H9 (cell line): ENCODE measurements around the gene CA11. TPM values are rescaled to one million over a fixed set of nuclear protein-coding genes. Genes with fewer than 3 reads are reported as not detected.
A peak's percentile ranks its signal among the peaks of the same experiment; 100 is the strongest.

Experiments used
- DNase-seq: peaks from one replicate; pipeline ENCODE4 v3.0.0-alpha.2; 2017
- H2AFZ ChIP-seq: one replicate; pipeline ENCODE4 v1.6.1; 2013; ENCODE audit warnings: mild to moderate bottlenecking, low read length, control low read depth, moderate library complexity
- H2AK5ac ChIP-seq: 2 replicates; pipeline ENCODE4 v1.6.1; 2013; ENCODE audit warnings: low read length, control low read depth, mixed read lengths; ENCODE audit not compliant: insufficient read length
- H2BK120ac ChIP-seq: one replicate; pipeline ENCODE4 v1.6.1; 2013; ENCODE audit warnings: low read depth, mild to moderate bottlenecking, low read length, control low read depth, inconsistent platforms; ENCODE audit not compliant: poor library complexity, severe bottlenecking
- H2BK12ac ChIP-seq: 2 replicates; pipeline ENCODE4 v1.6.1; 2013; ENCODE audit warnings: low read length, control low read depth, mixed read lengths, low read depth; ENCODE audit not compliant: insufficient read length
- H2BK15ac ChIP-seq: 2 replicates; pipeline ENCODE4 v1.6.1; 2013; ENCODE audit warnings: low read depth, low read length, control low read depth
- H2BK20ac ChIP-seq: one replicate; pipeline ENCODE4 v1.6.1; 2013; ENCODE audit warnings: low read depth, mild to moderate bottlenecking, low read length, control low read depth, inconsistent platforms; ENCODE audit not compliant: poor library complexity, severe bottlenecking
- H2BK5ac ChIP-seq: 2 replicates; pipeline ENCODE4 v1.6.1; 2013; ENCODE audit warnings: low read length, control low read depth, mixed read lengths; ENCODE audit not compliant: insufficient read length
- H3K14ac ChIP-seq: 2 replicates; pipeline ENCODE4 v1.6.1; 2013; ENCODE audit warnings: low read length, control low read depth; ENCODE audit not compliant: insufficient read depth
- H3K18ac ChIP-seq: 2 replicates; pipeline ENCODE4 v1.6.1; 2013; ENCODE audit warnings: low read depth, mild to moderate bottlenecking, mixed read lengths, low read length, control low read depth; ENCODE audit not compliant: insufficient read length
- H3K23ac ChIP-seq: 2 replicates; pipeline ENCODE4 v1.6.1; 2013; ENCODE audit warnings: low read length, control low read depth, mixed read lengths, low read depth; ENCODE audit not compliant: insufficient read length
- H3K23me2 ChIP-seq: 2 replicates; pipeline ENCODE4 v1.6.1; 2013; ENCODE audit warnings: low read depth, mild to moderate bottlenecking, mixed read lengths, low read length, control low read depth; ENCODE audit not compliant: insufficient read length, poor library complexity, severe bottlenecking
- H3K27ac ChIP-seq: 2 replicates; pipeline ENCODE4 v1.5.1; 2013; ENCODE audit warnings: low read length, control low read depth, mixed read lengths, low read depth; ENCODE audit not compliant: insufficient read length
- H3K27me3 ChIP-seq: 2 replicates; pipeline ENCODE4 v1.6.1; 2013; ENCODE audit warnings: low read length, control low read depth, inconsistent platforms; ENCODE audit not compliant: insufficient read depth
- H3K4ac ChIP-seq: 2 replicates; pipeline ENCODE4 v1.6.1; 2013; ENCODE audit warnings: low read depth, mild to moderate bottlenecking, control low read depth, inconsistent platforms, low read length, moderate library complexity
- H3K4me1 ChIP-seq: 2 replicates; pipeline ENCODE4 v1.6.1; 2013; ENCODE audit warnings: low read length, control low read depth, inconsistent platforms; ENCODE audit not compliant: insufficient read depth
- H3K4me2 ChIP-seq: 2 replicates; pipeline ENCODE4 v1.6.1; 2013; ENCODE audit warnings: low read length, control low read depth, mixed read lengths; ENCODE audit not compliant: insufficient read length, insufficient read depth
- H3K56ac ChIP-seq: 2 replicates; pipeline ENCODE4 v1.6.1; 2013; ENCODE audit warnings: low read depth, mild to moderate bottlenecking, mixed read lengths, low read length, control low read depth; ENCODE audit not compliant: insufficient read length
- H3K79me1 ChIP-seq: 2 replicates; pipeline ENCODE4 v1.6.1; 2013; ENCODE audit warnings: low read depth, mild to moderate bottlenecking, moderate library complexity, low read length, control low read depth, inconsistent platforms; ENCODE audit not compliant: insufficient read depth, poor library complexity, severe bottlenecking
- H3K79me2 ChIP-seq: 2 replicates; pipeline ENCODE4 v1.6.1; 2013; ENCODE audit warnings: low read length, control low read depth, inconsistent platforms; ENCODE audit not compliant: insufficient read depth
- H3K9ac ChIP-seq: 2 replicates; pipeline ENCODE4 v1.6.1; 2013; ENCODE audit warnings: low read length, control low read depth, mixed read lengths; ENCODE audit not compliant: insufficient read length; ENCODE audit errors: extremely low read depth
- H3K9me3 ChIP-seq: one replicate; pipeline ENCODE4 v1.6.1; 2013; ENCODE audit warnings: low read depth, low read length, inconsistent platforms; ENCODE audit not compliant: control insufficient read depth
- H3T11ph ChIP-seq: one replicate; pipeline ENCODE4 v1.6.1; 2013; ENCODE audit warnings: mild to moderate bottlenecking, low read length, control low read depth, inconsistent platforms
- H4K20me1 ChIP-seq: one replicate; pipeline ENCODE4 v1.6.1; 2013; ENCODE audit not compliant: control insufficient read depth, insufficient read length, insufficient read depth
- H4K5ac ChIP-seq: 2 replicates; pipeline ENCODE4 v1.6.1; 2013; ENCODE audit warnings: low read depth, mild to moderate bottlenecking, mixed read lengths, low read length, control low read depth; ENCODE audit not compliant: insufficient read length
- H4K8ac ChIP-seq: replicated peaks from 2 replicates; pipeline ENCODE4 v1.6.1; 2013; ENCODE audit warnings: low read length, control low read depth, mixed read lengths, low read depth; ENCODE audit not compliant: insufficient read length
- H4K91ac ChIP-seq: 2 replicates; pipeline ENCODE4 v1.6.1; 2013; ENCODE audit warnings: low read depth, mild to moderate bottlenecking, moderate library complexity, mixed read lengths, low read length, control low read depth; ENCODE audit not compliant: insufficient read length
- H3K27ac Mint-ChIP-seq, 3 experiments: 2 replicates in 2 of 3; 3 replicates in 1 of 3; pipeline ENCODE4 v1.8.0; 2020 to 2021; ENCODE audit warnings: mixed read lengths in 3 of 3, mild to moderate bottlenecking in 1 of 3, moderate library complexity in 1 of 3
- H3K27me3 Mint-ChIP-seq: 2 replicates; pipeline ENCODE4 v1.8.0; 2021; ENCODE audit warnings: low read depth, mild to moderate bottlenecking, moderate library complexity, mixed read lengths
- H3K36me3 Mint-ChIP-seq, 3 experiments: 2 replicates in 2 of 3; 3 replicates in 1 of 3; pipeline ENCODE4 v1.8.0; 2020 to 2021; ENCODE audit warnings: low read depth in 3 of 3, mixed read lengths in 3 of 3; ENCODE audit not compliant: insufficient read depth in 1 of 3
- H3K4me1 Mint-ChIP-seq, 2 experiments: 2 replicates each; pipeline ENCODE4 v1.8.0; 2020; ENCODE audit warnings: mixed read lengths in 2 of 2
- H3K4me3 Mint-ChIP-seq, 2 experiments: 2 replicates in 1 of 2; 3 replicates in 1 of 2; pipeline ENCODE4 v1.8.0; 2020 to 2021; ENCODE audit warnings: mild to moderate bottlenecking in 2 of 2, mixed read lengths in 2 of 2, moderate library complexity in 1 of 2
- H3K9me3 Mint-ChIP-seq, 2 experiments: 2 replicates in 1 of 2; 3 replicates in 1 of 2; pipeline ENCODE4 v1.8.0; 2020; ENCODE audit warnings: mild to moderate bottlenecking in 2 of 2, mixed read lengths in 2 of 2, moderate library complexity in 1 of 2
- WGBS: extraction: QIAGEN DNeasy Blood & Tissue Kit; methylation state at CpG from one replicate; pipeline ENCODE4 v1.1.7; 2013; ENCODE audit warnings: missing lambda C conversion rate, low lambda C conversion rate, mixed read lengths; ENCODE audit not compliant: insufficient read length; ENCODE audit errors: extremely low coverage; 5-methylcytosine and 5-hydroxymethylcytosine counted together
- total RNA-seq: library from RNA; stranded (reverse); gene quantifications from 2 replicates; pipeline ENCODE4 v1.2.1, GENCODE V29; 2021
- TF ChIP-seq, protein P1 (sequence below): fragments of 200-600 bp; sonication (generic); conservative IDR thresholded peaks from 3 replicates; pipeline ENCODE4 v1.8.0; 2021; ENCODE audit warnings: antibody characterized with exemption, mild to moderate bottlenecking

The CA11 gene
- total RNA-seq, 1 experiment from 2014 or later: 107 TPM

DNA sequence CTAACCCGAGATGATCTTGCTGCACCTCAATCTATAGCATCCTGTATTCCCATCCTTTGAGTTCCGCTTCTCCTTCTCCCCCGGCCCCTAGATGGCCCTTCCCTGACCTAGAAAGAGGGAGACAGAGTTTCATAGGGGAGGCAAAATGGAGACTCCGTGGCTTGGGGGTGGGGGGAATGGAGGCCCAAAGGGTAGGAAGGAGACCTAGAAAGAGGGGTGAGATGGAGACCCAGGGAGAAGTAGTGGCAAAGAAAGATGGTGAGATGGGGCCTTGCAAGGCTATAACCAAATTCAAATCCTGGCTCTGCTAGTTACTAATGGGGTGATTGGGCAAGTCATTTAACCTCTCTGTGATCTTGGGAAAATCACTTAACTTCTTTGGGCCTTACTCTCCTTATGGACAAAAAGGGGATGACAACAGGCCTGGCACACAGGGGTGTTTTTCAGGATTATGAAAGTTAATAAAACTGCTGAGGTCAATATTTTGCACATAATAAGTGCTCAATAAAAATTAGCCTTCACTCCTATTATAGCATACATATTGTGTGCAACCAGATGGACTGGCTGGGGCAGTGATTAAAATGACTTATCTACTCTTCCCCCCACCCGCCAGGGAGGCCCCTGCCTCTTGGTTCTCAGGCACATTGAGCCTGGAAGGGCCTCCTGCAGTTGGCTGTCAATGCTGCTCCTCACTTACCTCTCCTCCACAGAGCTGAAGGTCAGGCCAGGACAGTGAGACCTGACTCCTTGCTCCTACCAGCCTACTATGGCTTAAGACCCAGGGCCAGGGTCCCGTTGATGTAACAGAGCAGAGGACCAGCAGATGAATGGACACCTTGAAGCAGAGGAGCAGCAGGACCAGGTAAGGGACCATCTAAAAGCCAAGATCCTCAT, 26.0 kb downstream of the CA11 start:
- no peak overlapping the region for H3K23ac ChIP-seq
- peaks cover 16% of the 10 kb centered on the region for H3K23me2 ChIP-seq
- peak overlapping the region; percentile 79; the same call in 1 of the 2 replicates for H3K14ac ChIP-seq
- H4K91ac ChIP-seq: no peak overlapping the region
- H3K79me1 ChIP-seq: peaks cover 4% of the 10 kb centered on the region
- H2BK12ac ChIP-seq: peak overlapping the region; percentile 17
- DNase-seq: peak; percentile 30
- H3K79me2 ChIP-seq: peaks cover 18% of the 10 kb centered on the region
- H3K27ac ChIP-seq: peak overlapping the region; percentile 15
- no peak overlapping the region for H2BK120ac ChIP-seq
- TF ChIP-seq, protein P1, sequence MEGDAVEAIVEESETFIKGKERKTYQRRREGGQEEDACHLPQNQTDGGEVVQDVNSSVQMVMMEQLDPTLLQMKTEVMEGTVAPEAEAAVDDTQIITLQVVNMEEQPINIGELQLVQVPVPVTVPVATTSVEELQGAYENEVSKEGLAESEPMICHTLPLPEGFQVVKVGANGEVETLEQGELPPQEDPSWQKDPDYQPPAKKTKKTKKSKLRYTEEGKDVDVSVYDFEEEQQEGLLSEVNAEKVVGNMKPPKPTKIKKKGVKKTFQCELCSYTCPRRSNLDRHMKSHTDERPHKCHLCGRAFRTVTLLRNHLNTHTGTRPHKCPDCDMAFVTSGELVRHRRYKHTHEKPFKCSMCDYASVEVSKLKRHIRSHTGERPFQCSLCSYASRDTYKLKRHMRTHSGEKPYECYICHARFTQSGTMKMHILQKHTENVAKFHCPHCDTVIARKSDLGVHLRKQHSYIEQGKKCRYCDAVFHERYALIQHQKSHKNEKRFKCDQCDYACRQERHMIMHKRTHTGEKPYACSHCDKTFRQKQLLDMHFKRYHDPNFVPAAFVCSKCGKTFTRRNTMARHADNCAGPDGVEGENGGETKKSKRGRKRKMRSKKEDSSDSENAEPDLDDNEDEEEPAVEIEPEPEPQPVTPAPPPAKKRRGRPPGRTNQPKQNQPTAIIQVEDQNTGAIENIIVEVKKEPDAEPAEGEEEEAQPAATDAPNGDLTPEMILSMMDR: 0 out of 3 replicates have a peak, but pooled peaks have one; percentile 9
- H3K4me2 ChIP-seq: peak overlapping the region; percentile 75
- H2BK15ac ChIP-seq: no peak overlapping the region
- H3K9me3 ChIP-seq: no peaks in the 10 kb centered on the region
- H4K8ac ChIP-seq: no peak overlapping the region
- WGBS: no CpG with 5 or more reads among the region's 6 CpGs
- no peaks in the 10 kb centered on the region for H3K27me3 ChIP-seq
- H3T11ph ChIP-seq: no peak overlapping the region
- H2AK5ac ChIP-seq: no peak overlapping the region
- H3K4me1 ChIP-seq: peaks cover 3% of the 10 kb centered on the region; the same call in 1 of the 2 replicates
- H3K4ac ChIP-seq: no peak overlapping the region
- no peak overlapping the region for H2BK20ac ChIP-seq
- Mint-ChIP-seq H3K27ac (peak overlapping the region; percentile 96 to 100 (median 99)), H3K36me3 (peaks cover 35 to 52% (median 50%) of the 10 kb centered on the region in 3 experiments), H3K27me3 (no peaks in the 10 kb centered on the region; the same call in 1 of the 2 replicates), H3K4me1 (peaks cover 40 to 50% of the 10 kb centered on the region in 2 experiments), H3K4me3 (peak overlapping the region; percentile 97 to 99), H3K9me3 (no peaks in the 10 kb centered on the region; a peak in 1 of 5 replicates)
- no peak overlapping the region for H2AFZ ChIP-seq
- H2BK5ac ChIP-seq: no peak overlapping the region
- H4K20me1 ChIP-seq: no peaks in the 10 kb centered on the region
- H3K56ac ChIP-seq: no peak overlapping the region
- peak overlapping the region; percentile 80 for H3K9ac ChIP-seq
- H4K5ac ChIP-seq: peak overlapping the region; percentile 35
- peak overlapping the region; percentile 80 for H3K18ac ChIP-seq
